Mucosa of descending colon (tissue), 3 donors: Measurements from ENCODE around the gene MEGF11. TPM values are rescaled to one million over a fixed set of nuclear protein-coding genes. Genes with fewer than 3 reads are reported as not detected.

Source experiments
- ATAC-seq: fragments of 200-7000 bp; cut with Tn5 transposase; one replicate; pipeline ENCODE4 v1.9.1; 2020; ENCODE audit warnings: mild to moderate bottlenecking, moderate library complexity
- DNase-seq, 3 donors: peaks; one replicate each; pipeline ENCODE4 v3.0.0-alpha.2; 2020
- H3K36me3 ChIP-seq: fragments of 200-600 bp; one replicate; pipeline ENCODE4 v1.8.0; 2021; ENCODE audit warnings: low read depth, mild to moderate bottlenecking
- H3K4me1 ChIP-seq: fragments of 200-600 bp; one replicate; pipeline ENCODE4 v1.8.0; 2021; ENCODE audit warnings: low read depth, mild to moderate bottlenecking
- H3K4me3 ChIP-seq: fragments of 200-600 bp; one replicate; pipeline ENCODE4 v1.8.0; 2021; ENCODE audit warnings: mild to moderate bottlenecking
- H3K9me3 ChIP-seq: fragments of 200-600 bp; one replicate; pipeline ENCODE4 v1.8.0; 2021; ENCODE audit warnings: mild to moderate bottlenecking
- CTCF ChIP-seq: fragments of 200-600 bp; IDR thresholded peaks from one replicate; pipeline ENCODE4 v1.8.0; 2022; ENCODE audit warnings: antibody characterized with exemption, mild to moderate bottlenecking
- intact Hi-C, 2 donors: fragments of 100-400 bp; cut with DNase I in 1 of 2; cut with micrococcal nuclease in 1 of 2; formaldehyde crosslinking; loops; one replicate each; pipeline versions ENCODE4 v1.11.0 to v1.11.1; 2022; cut with DNase I, micrococcal nuclease
- total RNA-seq, 3 donors: library from RNA; stranded (reverse); fragmentation: NEBNext Ultra II Directional in 2 of 3; extraction: Animal tissue kit (Norgen Biotek cat#: 25700) in 2 of 3; gene quantifications; one replicate each; pipeline versions ENCODE4 v1.2.1 to v1.2.4, GENCODE V29; 2021 to 2023
- donor health status: DM: no; HTN: no; CAD: no; lungs with moderate emphysema.
- donor health status: DM: no; HTN: no; CAD: no.
- donor health status: DM: no; HTN: yes; CAD: no.

Gene MEGF11
- total RNA-seq, 3 donors from 2014 or later, result 0.12 to 0.29 (median 0.19) TPM

GRCh38 chr15:65922621-65923020 is 330.9 kb downstream of the MEGF11 start:
- no peak for TF ChIP-seq CTCF
- H3K4me3 ChIP-seq, result no peak overlapping the region
- ATAC-seq (no peak), DNase-seq (no peak)
- no peaks in the 10 kb centered on the region for H3K36me3 ChIP-seq
- no peaks in the 10 kb centered on the region for H3K4me1 ChIP-seq
- H3K9me3 ChIP-seq, result no peaks in the 10 kb centered on the region
- intact Hi-C loops, result no loop called here

GRCh38 chr15:65921780-65922179 is 331.8 kb downstream of the MEGF11 start:
- TF ChIP-seq CTCF, result no peak
- ATAC-seq (no peak), DNase-seq (no peak)
- no peaks in the 10 kb centered on the region for H3K36me3 ChIP-seq
- intact Hi-C loops, result no loop called here
- H3K9me3 ChIP-seq, result no peaks in the 10 kb centered on the region
- H3K4me3 ChIP-seq, result no peak overlapping the region
- peaks cover under 1% of the 10 kb centered on the region for H3K4me1 ChIP-seq

- Histone ChIP-seq H3K9me3 (no peaks in the 10 kb centered on the region), H3K4me1 (peaks cover 2% of the 10 kb centered on the region), H3K4me3 (no peak overlapping the region), H3K36me3 (no peaks in the 10 kb centered on the region)
- TF ChIP-seq CTCF, result no peak
- DNase-seq (no peak), ATAC-seq (no peak)
- intact Hi-C loops, result no loop called here
Measured at GRCh38 chr15:65920825-65921309, 332.7 kb downstream of the MEGF11 start.

GRCh38 chr15:65920121-65920520 is 333.4 kb downstream of the MEGF11 start:
- DNase-seq, result no peak

GRCh38 chr15:65919353-65919752 is 334.2 kb downstream of the MEGF11 start:
- intact Hi-C loops, result no loop called here
- no peak overlapping the region for H3K4me3 ChIP-seq
- no peak for DNase-seq
- TF ChIP-seq CTCF, result no peak
- no peak for ATAC-seq
- no peaks in the 10 kb centered on the region for H3K36me3 ChIP-seq
- no peaks in the 10 kb centered on the region for H3K9me3 ChIP-seq
- H3K4me1 ChIP-seq, result peaks cover 2% of the 10 kb centered on the region

More at GRCh38 chr15:65920121-65920520, 333.4 kb downstream of the MEGF11 start:
- intact Hi-C loops, result no loop called here
- H3K4me1 ChIP-seq, result peaks cover 2% of the 10 kb centered on the region
- H3K36me3 ChIP-seq, result no peaks in the 10 kb centered on the region
- no peak for ATAC-seq
- TF ChIP-seq CTCF, result no peak
- H3K4me3 ChIP-seq, result no peak overlapping the region
- no peaks in the 10 kb centered on the region for H3K9me3 ChIP-seq

- no peak overlapping the region for H3K4me3 ChIP-seq
- DNase-seq (no peak), ATAC-seq (no peak)
- H3K36me3 ChIP-seq, result no peaks in the 10 kb centered on the region
- intact Hi-C loops, result no loop called here
- peaks cover 2% of the 10 kb centered on the region for H3K4me1 ChIP-seq
- TF ChIP-seq CTCF, result no peak
- H3K9me3 ChIP-seq, result no peaks in the 10 kb centered on the region
Measured at GRCh38 chr15:65918945-65919344, 334.6 kb downstream of the MEGF11 start.
